ENCODE results near the gene ARL9.

ARL9 gene

DNA sequence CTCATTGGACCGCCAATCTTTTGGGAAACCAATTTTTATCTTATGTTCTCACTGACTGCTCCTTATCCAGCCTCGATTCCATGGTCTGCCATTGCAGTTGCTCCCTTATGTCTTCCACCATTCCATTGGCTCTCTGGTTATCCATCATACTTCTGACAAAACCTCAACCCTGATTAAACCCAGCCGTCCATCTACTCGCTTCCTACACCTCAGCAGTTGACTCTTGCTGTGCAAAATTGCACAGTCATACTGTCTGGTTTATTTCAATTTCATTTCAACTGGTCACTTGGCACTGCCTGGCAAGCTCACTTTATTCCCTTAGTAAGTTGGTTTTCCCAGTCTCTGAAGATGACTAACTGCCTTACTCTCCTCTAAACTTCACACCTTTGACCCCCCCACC is 26.2 kb downstream of the ARL9 start:
- H3K27ac ChIP-seq (ENCODE audit: low read length), result no peak overlapping the region
- H3K4me1 ChIP-seq (ENCODE audit: control insufficient read depth, insufficient read depth, low read length), result peaks cover 10% of the 10 kb centered on the region
- no peak overlapping the region for H3K9ac ChIP-seq (ENCODE audit: low read length in 2 of 2)
- H3K4me3 ChIP-seq (ENCODE audit: low read length in 2 of 2), result peak overlapping the region; percentile 68 to 86
- no peaks in the 10 kb centered on the region for H3K9me3 ChIP-seq (ENCODE audit: control insufficient read depth in 2 of 2, low read length in 2 of 2)
- no peaks in the 10 kb centered on the region for H3K36me3 ChIP-seq (ENCODE audit: control insufficient read depth in 2 of 2, insufficient read depth in 2 of 2, low read length in 2 of 2)
- no peaks in the 10 kb centered on the region for H3K27me3 ChIP-seq (ENCODE audit: control insufficient read depth in 1 of 2, insufficient read depth in 2 of 2, low read length in 2 of 2)

DNA sequence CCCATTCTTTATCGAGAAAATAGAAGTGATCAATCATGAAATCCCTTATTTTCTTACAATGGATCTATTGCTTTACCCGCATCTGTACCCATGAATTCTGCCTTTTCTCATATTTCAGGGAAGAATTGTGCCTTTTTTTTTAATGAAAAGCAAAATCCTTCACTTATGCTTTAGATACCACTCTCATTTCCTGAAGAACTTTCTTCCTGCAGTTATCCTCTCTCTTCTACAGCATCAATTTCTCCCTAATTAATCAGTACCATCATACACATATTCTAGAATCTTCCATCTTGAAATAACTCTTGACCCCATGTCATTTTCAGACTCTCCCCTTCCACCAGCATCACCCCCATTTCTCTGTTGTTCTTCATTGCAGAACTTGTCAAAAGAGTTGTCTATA is 26.6 kb downstream of the ARL9 start:
- H3K27me3 ChIP-seq (ENCODE audit: control insufficient read depth in 1 of 2, insufficient read depth in 2 of 2, low read length in 2 of 2), result no peaks in the 10 kb centered on the region
- H3K4me1 ChIP-seq (ENCODE audit: control insufficient read depth, insufficient read depth, low read length), result peaks cover 10% of the 10 kb centered on the region
- H3K9ac ChIP-seq (ENCODE audit: low read length in 2 of 2), result no peak overlapping the region
- H3K36me3 ChIP-seq (ENCODE audit: control insufficient read depth in 2 of 2, insufficient read depth in 2 of 2, low read length in 2 of 2), result no peaks in the 10 kb centered on the region
- H3K27ac ChIP-seq (ENCODE audit: low read length), result no peak overlapping the region
- H3K4me3 ChIP-seq (ENCODE audit: low read length in 2 of 2), result no peak overlapping the region
- H3K9me3 ChIP-seq (ENCODE audit: control insufficient read depth in 2 of 2, low read length in 2 of 2), result no peaks in the 10 kb centered on the region

DNA sequence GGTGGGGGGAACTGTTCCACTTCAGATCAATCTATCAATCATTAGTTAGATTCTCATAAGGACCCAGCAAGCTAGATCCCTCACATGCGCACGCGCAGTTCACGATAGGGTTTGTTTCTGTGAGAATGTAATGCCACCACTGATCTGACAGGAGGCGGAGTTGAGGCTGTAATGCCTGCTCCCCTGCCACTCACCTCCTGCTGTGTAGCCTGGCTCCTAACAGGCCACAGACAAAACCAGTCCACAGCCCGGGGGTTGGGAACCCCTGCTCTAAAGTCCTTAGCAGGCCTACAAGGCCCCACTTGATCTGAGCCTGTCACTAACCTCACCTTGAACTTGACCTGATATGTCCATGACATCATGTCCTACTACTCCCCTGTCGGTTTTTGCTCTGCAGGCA is 30.3 kb downstream of the ARL9 start:
- no peaks in the 10 kb centered on the region for H3K27me3 ChIP-seq (ENCODE audit: control insufficient read depth in 1 of 2, insufficient read depth in 2 of 2, low read length in 2 of 2)
- no peak overlapping the region for H3K9ac ChIP-seq (ENCODE audit: low read length in 2 of 2)

DNA sequence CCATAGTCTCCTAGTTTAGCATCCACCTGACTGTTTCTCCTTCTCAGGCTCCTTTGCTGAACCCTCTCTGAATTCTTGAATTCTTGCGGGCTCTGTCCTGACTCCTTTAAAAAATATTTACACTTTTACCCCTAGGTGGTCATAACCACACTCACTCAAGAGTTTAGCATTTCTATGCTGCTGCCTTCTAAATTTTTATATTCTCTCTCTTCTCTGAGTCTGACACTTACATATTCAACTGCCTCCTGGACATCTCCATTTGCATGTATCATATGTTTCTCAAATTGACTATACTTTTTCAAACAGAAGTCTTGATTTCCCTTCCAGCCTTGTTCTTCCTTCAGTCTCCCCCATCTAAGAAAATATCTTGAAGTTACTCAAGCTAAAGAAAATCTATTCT is 31.6 kb downstream of the ARL9 start:
- no peak overlapping the region for H3K4me3 ChIP-seq (ENCODE audit: low read length in 2 of 2)

More for the DNA sequence above, 30.3 kb downstream of the ARL9 start:
- H3K4me1 ChIP-seq (ENCODE audit: control insufficient read depth, insufficient read depth, low read length), result peaks cover 3% of the 10 kb centered on the region
- no peak overlapping the region for H3K27ac ChIP-seq (ENCODE audit: low read length)
- H3K9me3 ChIP-seq (ENCODE audit: control insufficient read depth in 2 of 2, low read length in 2 of 2), result no peaks in the 10 kb centered on the region
- no peaks in the 10 kb centered on the region for H3K36me3 ChIP-seq (ENCODE audit: control insufficient read depth in 2 of 2, insufficient read depth in 2 of 2, low read length in 2 of 2)
- H3K4me3 ChIP-seq (ENCODE audit: low read length in 2 of 2), result no peak overlapping the region

DNA sequence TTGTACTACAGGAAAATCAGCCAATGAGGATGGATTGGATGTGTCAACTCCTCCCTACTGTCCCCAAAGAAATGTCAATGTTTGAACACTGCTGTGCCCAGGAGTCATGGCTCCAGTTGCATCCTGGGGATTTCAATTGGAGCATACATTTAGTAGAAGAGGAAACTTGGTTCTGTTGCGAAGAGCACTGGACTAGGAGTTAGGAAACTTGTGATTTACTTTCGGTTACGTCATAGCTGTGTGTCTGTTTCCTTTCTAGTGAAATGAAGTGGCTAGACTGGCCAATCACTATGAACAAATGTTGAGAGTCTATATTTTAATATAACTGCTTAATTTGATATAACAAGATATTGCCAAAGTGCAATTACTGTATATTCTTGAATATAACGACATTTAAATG is 35.2 kb downstream of the ARL9 start:
- Histone ChIP-seq H3K36me3 (ENCODE audit: control insufficient read depth in 2 of 2, insufficient read depth in 2 of 2, low read length in 2 of 2) (no peaks in the 10 kb centered on the region), H3K4me1 (ENCODE audit: control insufficient read depth, insufficient read depth, low read length) (peaks cover 3% of the 10 kb centered on the region), H3K27ac (ENCODE audit: low read length) (no peak overlapping the region), H3K9ac (ENCODE audit: low read length in 2 of 2) (no peak overlapping the region), H3K4me3 (ENCODE audit: low read length in 2 of 2) (no peak overlapping the region), H3K9me3 (ENCODE audit: control insufficient read depth in 2 of 2, low read length in 2 of 2) (no peaks in the 10 kb centered on the region), H3K27me3 (ENCODE audit: control insufficient read depth in 1 of 2, insufficient read depth in 2 of 2, low read length in 2 of 2) (no peaks in the 10 kb centered on the region)

More for the DNA sequence above, 31.6 kb downstream of the ARL9 start:
- H3K9ac ChIP-seq (ENCODE audit: low read length in 2 of 2), result no peak overlapping the region
- H3K27me3 ChIP-seq (ENCODE audit: control insufficient read depth in 1 of 2, insufficient read depth in 2 of 2, low read length in 2 of 2), result no peaks in the 10 kb centered on the region
- no peaks in the 10 kb centered on the region for H3K36me3 ChIP-seq (ENCODE audit: control insufficient read depth in 2 of 2, insufficient read depth in 2 of 2, low read length in 2 of 2)
- H3K9me3 ChIP-seq (ENCODE audit: control insufficient read depth in 2 of 2, low read length in 2 of 2), result no peaks in the 10 kb centered on the region
- H3K4me1 ChIP-seq (ENCODE audit: control insufficient read depth, insufficient read depth, low read length), result no peaks in the 10 kb centered on the region
- no peak overlapping the region for H3K27ac ChIP-seq (ENCODE audit: low read length)

DNA sequence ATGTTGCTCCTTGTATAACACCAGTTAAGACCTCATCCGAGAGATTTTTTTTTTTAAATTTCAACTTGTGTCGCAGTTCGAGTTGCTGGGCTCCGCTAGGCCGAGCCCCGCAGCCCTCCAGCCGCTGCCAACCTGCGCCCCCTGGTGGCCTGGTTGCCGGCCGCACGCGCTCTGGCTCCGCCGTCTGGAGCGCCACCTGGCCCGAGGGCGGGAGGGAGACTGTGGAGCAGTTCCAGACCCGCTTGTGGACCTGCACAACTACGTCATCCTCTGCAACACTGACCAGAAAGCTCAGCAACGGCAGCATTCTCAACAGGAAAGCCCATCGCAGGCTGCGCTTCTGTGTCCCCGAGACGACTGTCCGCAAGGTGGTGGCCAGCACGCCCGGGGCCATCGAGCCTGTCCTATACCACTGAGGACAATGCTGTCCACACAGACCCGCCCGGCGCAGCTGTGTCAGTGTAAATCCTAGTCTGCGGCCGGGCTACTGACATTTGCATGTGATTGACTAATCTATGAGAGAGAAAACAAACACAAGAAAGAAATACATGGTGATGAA is 39.1 kb downstream of the ARL9 start:
- no peaks in the 10 kb centered on the region for H3K9me3 ChIP-seq (ENCODE audit: control insufficient read depth in 2 of 2, low read length in 2 of 2)

DNA sequence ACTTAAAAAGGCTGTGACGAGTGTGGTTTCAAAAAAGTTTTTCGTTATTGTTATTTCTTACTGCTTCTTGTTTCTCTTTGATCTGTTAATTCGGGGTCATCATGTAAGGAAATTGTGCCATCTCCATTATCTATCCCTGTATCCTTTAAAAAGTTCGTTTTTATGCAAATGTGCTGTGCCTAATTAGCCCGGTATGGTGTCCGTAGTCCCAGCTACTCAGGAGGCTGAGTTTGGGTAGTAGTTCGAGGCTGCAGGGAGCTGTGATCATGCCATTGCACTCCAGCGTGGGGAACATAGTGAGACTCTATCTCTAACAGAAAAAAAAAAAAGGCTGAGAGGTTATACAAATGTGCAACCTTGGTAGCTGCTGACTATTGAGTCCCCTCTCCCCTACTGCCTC is 45.1 kb downstream of the ARL9 start:
- Histone ChIP-seq H3K4me3 (ENCODE audit: low read length in 2 of 2) (no peak overlapping the region), H3K27me3 (ENCODE audit: control insufficient read depth in 1 of 2, insufficient read depth in 2 of 2, low read length in 2 of 2) (no peaks in the 10 kb centered on the region), H3K4me1 (ENCODE audit: control insufficient read depth, insufficient read depth, low read length) (no peaks in the 10 kb centered on the region), H3K36me3 (ENCODE audit: control insufficient read depth in 2 of 2, insufficient read depth in 2 of 2, low read length in 2 of 2) (no peaks in the 10 kb centered on the region), H3K9ac (ENCODE audit: low read length in 2 of 2) (no peak overlapping the region), H3K9me3 (ENCODE audit: control insufficient read depth in 2 of 2, low read length in 2 of 2) (no peaks in the 10 kb centered on the region), H3K27ac (ENCODE audit: low read length) (no peak overlapping the region)

More for the DNA sequence above, 39.1 kb downstream of the ARL9 start:
- Histone ChIP-seq H3K9ac (ENCODE audit: low read length in 2 of 2) (peak overlapping the region; percentile 42 to 48), H3K4me1 (ENCODE audit: control insufficient read depth, insufficient read depth, low read length) (peaks cover 3% of the 10 kb centered on the region), H3K36me3 (ENCODE audit: control insufficient read depth in 2 of 2, insufficient read depth in 2 of 2, low read length in 2 of 2) (no peaks in the 10 kb centered on the region), H3K27me3 (ENCODE audit: control insufficient read depth in 1 of 2, insufficient read depth in 2 of 2, low read length in 2 of 2) (no peaks in the 10 kb centered on the region), H3K27ac (ENCODE audit: low read length) (no peak overlapping the region), H3K4me3 (ENCODE audit: low read length in 2 of 2) (peak overlapping the region; percentile 60 to 77)

DNA sequence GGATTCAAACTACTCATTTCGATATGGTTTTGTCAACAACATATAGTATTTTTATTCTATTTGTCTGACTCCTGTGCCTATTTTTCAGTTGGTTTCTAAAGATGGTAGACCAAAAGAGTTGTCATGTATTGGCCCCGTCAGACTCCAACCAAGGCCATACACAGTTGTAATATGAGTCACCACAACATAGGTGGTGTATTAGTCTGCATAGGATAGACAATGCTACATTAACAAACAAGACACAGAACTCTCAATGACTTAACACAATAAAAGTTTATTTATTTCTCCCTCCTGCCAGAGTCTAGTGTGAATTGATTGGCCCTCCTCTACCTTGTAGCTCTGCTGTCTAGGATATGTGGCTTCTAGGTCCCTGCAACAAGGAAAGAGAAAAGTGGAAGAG is 45.9 kb downstream of the ARL9 start:
- Histone ChIP-seq H3K27ac (ENCODE audit: low read length) (no peak overlapping the region), H3K4me3 (ENCODE audit: low read length in 2 of 2) (no peak overlapping the region), H3K36me3 (ENCODE audit: control insufficient read depth in 2 of 2, insufficient read depth in 2 of 2, low read length in 2 of 2) (no peaks in the 10 kb centered on the region), H3K27me3 (ENCODE audit: control insufficient read depth in 1 of 2, insufficient read depth in 2 of 2, low read length in 2 of 2) (no peaks in the 10 kb centered on the region), H3K4me1 (ENCODE audit: control insufficient read depth, insufficient read depth, low read length) (no peaks in the 10 kb centered on the region), H3K9me3 (ENCODE audit: control insufficient read depth in 2 of 2, low read length in 2 of 2) (no peaks in the 10 kb centered on the region), H3K9ac (ENCODE audit: low read length in 2 of 2) (no peak overlapping the region)

DNA sequence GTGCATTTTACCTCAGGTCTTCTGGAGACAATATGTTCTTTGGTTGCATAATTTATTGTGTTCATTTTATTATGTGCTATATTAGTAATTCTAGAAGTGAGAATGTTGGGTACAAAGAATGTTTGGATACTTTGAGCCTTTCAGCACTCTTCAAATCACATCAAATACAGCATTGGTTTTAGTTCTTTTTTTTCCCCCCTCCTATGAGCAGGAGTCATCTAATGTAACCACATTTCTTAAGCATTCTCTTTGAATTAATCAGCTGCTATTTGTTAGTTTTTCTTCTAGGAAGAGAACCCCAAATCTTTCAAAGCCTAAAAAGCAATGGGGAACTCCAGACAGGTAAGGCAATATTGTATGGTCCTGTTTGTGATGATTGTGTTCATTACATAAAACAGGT is 46.7 kb downstream of the ARL9 start:
- H3K4me1 ChIP-seq (ENCODE audit: control insufficient read depth, insufficient read depth, low read length), result no peaks in the 10 kb centered on the region
- no peaks in the 10 kb centered on the region for H3K9me3 ChIP-seq (ENCODE audit: control insufficient read depth in 2 of 2, low read length in 2 of 2)
- H3K27me3 ChIP-seq (ENCODE audit: control insufficient read depth in 1 of 2, insufficient read depth in 2 of 2, low read length in 2 of 2), result no peaks in the 10 kb centered on the region
- no peaks in the 10 kb centered on the region for H3K36me3 ChIP-seq (ENCODE audit: control insufficient read depth in 2 of 2, insufficient read depth in 2 of 2, low read length in 2 of 2)
- no peak overlapping the region for H3K9ac ChIP-seq (ENCODE audit: low read length in 2 of 2)
- no peak overlapping the region for H3K27ac ChIP-seq (ENCODE audit: low read length)
- no peak overlapping the region for H3K4me3 ChIP-seq (ENCODE audit: low read length in 2 of 2)

DNA sequence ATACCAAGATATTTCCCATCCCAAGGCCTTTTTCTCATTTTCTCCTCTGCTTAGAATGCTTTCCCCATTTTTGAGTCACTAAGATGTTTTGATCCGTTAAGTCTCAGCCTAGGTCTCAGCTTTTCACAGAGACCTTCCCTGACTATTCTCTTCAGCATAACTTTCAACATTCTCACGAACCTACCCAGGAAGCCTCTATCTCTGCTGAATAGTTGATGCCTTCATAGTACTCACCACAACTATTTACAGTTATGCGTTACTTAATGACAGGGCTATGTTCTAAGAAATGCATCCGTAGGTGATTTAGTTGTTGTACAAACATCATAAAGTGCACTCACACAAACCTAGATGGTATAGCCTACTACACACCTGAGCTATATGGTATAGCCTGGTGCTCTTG is 64.5 kb downstream of the ARL9 start:
- Histone ChIP-seq H3K9me3 (ENCODE audit: control insufficient read depth in 2 of 2, low read length in 2 of 2) (no peaks in the 10 kb centered on the region), H3K4me1 (ENCODE audit: control insufficient read depth, insufficient read depth, low read length) (no peaks in the 10 kb centered on the region), H3K9ac (ENCODE audit: low read length in 2 of 2) (no peak overlapping the region), H3K27me3 (ENCODE audit: control insufficient read depth in 1 of 2, insufficient read depth in 2 of 2, low read length in 2 of 2) (no peaks in the 10 kb centered on the region), H3K4me3 (ENCODE audit: low read length in 2 of 2) (no peak overlapping the region), H3K27ac (ENCODE audit: low read length) (no peak overlapping the region), H3K36me3 (ENCODE audit: control insufficient read depth in 2 of 2, insufficient read depth in 2 of 2, low read length in 2 of 2) (no peaks in the 10 kb centered on the region)

Data from stomach smooth muscle (tissue), 2 donors.